DOHH2 (cell line): ENCODE results near the gene NUCKS1.

Experiments used
- H3F3A ChIP-seq: fragments of 200-600 bp; sonication (generic), shearing (Covaris generic); 2 replicates; pipeline ENCODE4 v1.6.0; 2016; ENCODE audit warnings: antibody characterized with exemption, mild to moderate bottlenecking; ENCODE audit not compliant: control insufficient read depth, insufficient read depth
- H3K27ac ChIP-seq: fragments of 200-600 bp; sonication (generic); 2 replicates; pipeline ENCODE4 v1.5.1; 2014; ENCODE audit warnings: low read depth, mild to moderate bottlenecking, low read length, moderate library complexity
- H3K27me3 ChIP-seq: fragments of 200-600 bp; sonication (generic); 2 replicates; pipeline ENCODE4 v1.6.1; 2014; ENCODE audit warnings: mild to moderate bottlenecking, low read length, mixed read lengths; ENCODE audit not compliant: control insufficient read depth
- H3K36me3 ChIP-seq: fragments of 200-600 bp; sonication (generic); 2 replicates; pipeline ENCODE4 v1.6.1; 2014; ENCODE audit warnings: mild to moderate bottlenecking, low read length, moderate library complexity, mixed read lengths; ENCODE audit not compliant: control insufficient read depth
- H3K4me1 ChIP-seq: fragments of 200-600 bp; sonication (generic); 2 replicates; pipeline ENCODE4 v1.6.1; 2014; ENCODE audit warnings: mild to moderate bottlenecking, low read length, mixed read lengths; ENCODE audit not compliant: control insufficient read depth
- H3K4me2 ChIP-seq: fragments of 200-600 bp; sonication (generic); 2 replicates; pipeline ENCODE4 v1.6.0; 2014; ENCODE audit warnings: mild to moderate bottlenecking, low read length, moderate library complexity
- H3K4me3 ChIP-seq: fragments of 200-600 bp; sonication (generic); 2 replicates; pipeline ENCODE4 v1.5.1; 2014; ENCODE audit warnings: mild to moderate bottlenecking, low read length, mixed read lengths
- H3K79me2 ChIP-seq: fragments of 200-600 bp; sonication (generic); 2 replicates; pipeline ENCODE4 v1.6.1; 2014; ENCODE audit warnings: mild to moderate bottlenecking, low read length, mixed read lengths; ENCODE audit not compliant: control insufficient read depth
- H3K9me2 ChIP-seq: fragments of 200-600 bp; sonication (generic); replicated peaks from 2 replicates; pipeline ENCODE4 v1.6.1; 2014; ENCODE audit warnings: mild to moderate bottlenecking, low read length, mixed read lengths; ENCODE audit not compliant: control insufficient read depth
- H3K9me3 ChIP-seq: fragments of 200-600 bp; sonication (generic); 2 replicates; pipeline ENCODE4 v1.6.1; 2014; ENCODE audit warnings: antibody characterized with exemption, low read length, mixed read lengths; ENCODE audit not compliant: control insufficient read depth, insufficient read depth
- H4K20me1 ChIP-seq: fragments of 200-600 bp; sonication (generic); 2 replicates; pipeline ENCODE4 v1.6.0; 2014; ENCODE audit warnings: low read depth, mild to moderate bottlenecking, antibody characterized with exemption, low read length, moderate library complexity; ENCODE audit not compliant: control insufficient read depth, insufficient read depth
- CTCF ChIP-seq: fragments of 200-600 bp; sonication (generic); IDR thresholded peaks from one replicate; pipeline ENCODE4 v1.5.1; 2014; ENCODE audit warnings: antibody characterized with exemption, mild to moderate bottlenecking, low read depth, low read length; ENCODE audit not compliant: poor library complexity, severe bottlenecking
- EZH2phosphoT487 ChIP-seq: fragments of 200-600 bp; sonication (generic); IDR thresholded peaks from 2 replicates; pipeline ENCODE4 v1.6.1; 2017; ENCODE audit warnings: borderline replicate concordance, mild to moderate bottlenecking, antibody characterized with exemption, low read length, moderate library complexity, mixed read lengths

The NUCKS1 gene

GRCh38 chr1:205715628-205716027, 34.4 kb downstream of the NUCKS1 start:
- Histone ChIP-seq H3K27me3 (no peaks in the 10 kb centered on the region), H3F3A (peaks cover 60% of the 10 kb centered on the region), H3K36me3 (peaks cover 77% of the 10 kb centered on the region)

GRCh38 chr1:205714906-205715246, 35.1 kb downstream of the NUCKS1 start:
- Histone ChIP-seq H3K36me3 (peaks cover 77% of the 10 kb centered on the region), H3F3A (peaks cover 64% of the 10 kb centered on the region), H3K4me1 (peaks cover 12% of the 10 kb centered on the region), H3K9me2 (no peaks in the 10 kb centered on the region), H3K27ac (no peak overlapping the region), H4K20me1 (peaks cover 12% of the 10 kb centered on the region; the same call in 1 of the 2 replicates), H3K4me3 (no peak overlapping the region), H3K27me3 (no peaks in the 10 kb centered on the region), H3K9me3 (no peaks in the 10 kb centered on the region), H3K79me2 (no peaks in the 10 kb centered on the region; the same call in 1 of the 2 replicates), H3K4me2 (no peak overlapping the region)
- TF ChIP-seq CTCF (no peak), EZH2phosphoT487 (no peak)

More at GRCh38 chr1:205715628-205716027, 34.4 kb downstream of the NUCKS1 start:
- Histone ChIP-seq H3K4me3 (no peak overlapping the region), H3K9me2 (no peaks in the 10 kb centered on the region), H3K79me2 (no peaks in the 10 kb centered on the region; the same call in 1 of the 2 replicates), H3K9me3 (no peaks in the 10 kb centered on the region), H3K4me1 (peaks cover 12% of the 10 kb centered on the region), H3K27ac (no peak overlapping the region), H3K4me2 (no peak overlapping the region), H4K20me1 (peaks cover 9% of the 10 kb centered on the region; the same call in 1 of the 2 replicates)
- TF ChIP-seq CTCF (no peak), EZH2phosphoT487 (no peak)

GRCh38 chr1:205714190-205714905, 35.6 kb downstream of the NUCKS1 start:
- peaks cover 77% of the 10 kb centered on the region for H3K36me3 ChIP-seq
- no peaks in the 10 kb centered on the region for H3K9me2 ChIP-seq
- H3K9me3 ChIP-seq = no peaks in the 10 kb centered on the region
- H3K27ac ChIP-seq = no peak overlapping the region
- H4K20me1 ChIP-seq = peaks cover 12% of the 10 kb centered on the region; the same call in 1 of the 2 replicates
- peaks cover 59% of the 10 kb centered on the region for H3F3A ChIP-seq
- no peaks in the 10 kb centered on the region; the same call in 1 of the 2 replicates for H3K79me2 ChIP-seq
- H3K27me3 ChIP-seq = no peaks in the 10 kb centered on the region
- H3K4me2 ChIP-seq = no peak overlapping the region
- no peak overlapping the region for H3K4me3 ChIP-seq
- peaks cover 12% of the 10 kb centered on the region for H3K4me1 ChIP-seq
- no peak for TF ChIP-seq CTCF
- TF ChIP-seq EZH2phosphoT487 = no peak
